ENCODE data around the gene PCAT7.
A peak's percentile ranks its signal among the peaks of the same experiment; 100 is the strongest.

Gene PCAT7

GRCh38 chr9:94553029-94553938, 1.6 kb upstream of the PCAT7 start:
- no peaks in the 10 kb centered on the region for H3K9me3 ChIP-seq (ENCODE audit: insufficient read depth, low read length)
- no peak overlapping the region for H2AFZ ChIP-seq (ENCODE audit: low read depth, low read length)
- peaks cover 9% of the 10 kb centered on the region for H3K4me1 ChIP-seq (ENCODE audit: low read length)
- peaks cover 7% of the 10 kb centered on the region for H3K27me3 ChIP-seq (ENCODE audit: low read depth, low read length)
- no peaks in the 10 kb centered on the region for H4K20me1 ChIP-seq (ENCODE audit: insufficient read depth, low read length)
- no peak overlapping the region for H3K4me3 ChIP-seq (ENCODE audit: low read length)
- H3K27ac ChIP-seq (ENCODE audit: low read length): no peak overlapping the region
- H3K4me2 ChIP-seq (ENCODE audit: low read length): peak overlapping the region; percentile 74
- no peak overlapping the region for H3K9ac ChIP-seq (ENCODE audit: low read length)
- no peaks in the 10 kb centered on the region for H3K36me3 ChIP-seq (replicated peaks; ENCODE audit: low read depth, low read length)
- H3K79me2 ChIP-seq (ENCODE audit: low read length): no peaks in the 10 kb centered on the region
- TF ChIP-seq EZH2phosphoT487 (IDR thresholded peaks at IDR 0.05; ENCODE audit: low read depth): no peak
- peak; percentile 30 for TF ChIP-seq CTCF (IDR thresholded peaks at IDR 0.05; ENCODE audit: low read depth, low read length)

GRCh38 chr9:94554078-94554438, 825 bp upstream of the PCAT7 start:
- Histone ChIP-seq H4K20me1 (ENCODE audit: insufficient read depth, low read length) (no peaks in the 10 kb centered on the region), H3K4me2 (ENCODE audit: low read length) (peak overlapping the region; percentile 74), H2AFZ (ENCODE audit: low read depth, low read length) (no peak overlapping the region; the same call in 1 of the 2 replicates), H3K4me1 (ENCODE audit: low read length) (peaks cover 9% of the 10 kb centered on the region), H3K79me2 (ENCODE audit: low read length) (no peaks in the 10 kb centered on the region), H3K9ac (ENCODE audit: low read length) (peak overlapping the region; percentile 70; the same call in 1 of the 2 replicates), H3K36me3 (replicated peaks; ENCODE audit: low read depth, low read length) (no peaks in the 10 kb centered on the region), H3K27me3 (ENCODE audit: low read depth, low read length) (peaks cover 7% of the 10 kb centered on the region), H3K27ac (ENCODE audit: low read length) (no peak overlapping the region), H3K9me3 (ENCODE audit: insufficient read depth, low read length) (no peaks in the 10 kb centered on the region), H3K4me3 (ENCODE audit: low read length) (peak overlapping the region; percentile 81)
- TF ChIP-seq EZH2phosphoT487 (IDR thresholded peaks at IDR 0.05; ENCODE audit: low read depth) (no peak), CTCF (IDR thresholded peaks at IDR 0.05; ENCODE audit: low read depth, low read length) (no peak)

GRCh38 chr9:94557376-94557775, 2.5 kb downstream of the PCAT7 start:
- Histone ChIP-seq H4K20me1 (ENCODE audit: insufficient read depth, low read length) (no peaks in the 10 kb centered on the region), H3K79me2 (ENCODE audit: low read length) (no peaks in the 10 kb centered on the region), H3K9me3 (ENCODE audit: insufficient read depth, low read length) (no peaks in the 10 kb centered on the region), H3K36me3 (replicated peaks; ENCODE audit: low read depth, low read length) (no peaks in the 10 kb centered on the region), H2AFZ (ENCODE audit: low read depth, low read length) (no peak overlapping the region), H3K27me3 (ENCODE audit: low read depth, low read length) (peaks cover 7% of the 10 kb centered on the region), H3K4me1 (ENCODE audit: low read length) (peaks cover 9% of the 10 kb centered on the region), H3K9ac (ENCODE audit: low read length) (no peak overlapping the region), H3K4me3 (ENCODE audit: low read length) (no peak overlapping the region), H3K27ac (ENCODE audit: low read length) (no peak overlapping the region), H3K4me2 (ENCODE audit: low read length) (no peak overlapping the region)
- TF ChIP-seq EZH2phosphoT487 (IDR thresholded peaks at IDR 0.05; ENCODE audit: low read depth): no peak
- no peak for TF ChIP-seq CTCF (IDR thresholded peaks at IDR 0.05; ENCODE audit: low read depth, low read length)

- H2AFZ ChIP-seq (ENCODE audit: low read depth, low read length): no peak overlapping the region
- no peaks in the 10 kb centered on the region for H4K20me1 ChIP-seq (ENCODE audit: insufficient read depth, low read length)
- no peak overlapping the region for H3K27ac ChIP-seq (ENCODE audit: low read length)
- H3K36me3 ChIP-seq (replicated peaks; ENCODE audit: low read depth, low read length): no peaks in the 10 kb centered on the region
- H3K9ac ChIP-seq (ENCODE audit: low read length): no peak overlapping the region
- H3K4me2 ChIP-seq (ENCODE audit: low read length): no peak overlapping the region
- no peaks in the 10 kb centered on the region for H3K79me2 ChIP-seq (ENCODE audit: low read length)
- H3K27me3 ChIP-seq (ENCODE audit: low read depth, low read length): peaks cover 7% of the 10 kb centered on the region
- no peaks in the 10 kb centered on the region for H3K9me3 ChIP-seq (ENCODE audit: insufficient read depth, low read length)
- peaks cover 1% of the 10 kb centered on the region for H3K4me1 ChIP-seq (ENCODE audit: low read length)
- H3K4me3 ChIP-seq (ENCODE audit: low read length): no peak overlapping the region
- TF ChIP-seq CTCF (IDR thresholded peaks at IDR 0.05; ENCODE audit: low read depth, low read length): no peak
- TF ChIP-seq EZH2phosphoT487 (IDR thresholded peaks at IDR 0.05; ENCODE audit: low read depth): no peak
Observed at GRCh38 chr9:94560237-94560636, 5.4 kb downstream of the PCAT7 start.

All from OCI-LY3 (cell line).